GM12878 (cell line): Measurements from ENCODE around the gene SEMA4F. TPM values are rescaled to one million over a fixed set of nuclear protein-coding genes. Genes with fewer than 3 reads are reported as not detected.

Source experiments
- ATAC-seq: fragments of 200-7000 bp; cut with Tn5 transposase; 3 replicates; pipeline ENCODE4 v1.9.1; 2020; ENCODE audit warnings: mild to moderate bottlenecking, moderate library complexity
- BruUV-seq: library from RNA; stranded (reverse); fragments of 400-500 nt; replicated peaks from 2 replicates; lab custom pipeline; 2021; lab: Mats Ljungman, UMichigan
- CTCF ChIA-PET: fragments of 300-600 bp; sonication (Branson Sonifier 250); formaldehyde crosslinking; extraction: SDS; loops from one replicate; lab custom pipeline; 2021; ENCODE audit warnings: inconsistent platforms; lab: Yijun Ruan, JAX
- POLR2A ChIA-PET: fragments of 350-600 bp; formaldehyde crosslinking; extraction: SDS; loops from one replicate; lab custom pipeline; 2021; ENCODE audit warnings: inconsistent platforms; lab: Charles Lee
- RAD21 ChIA-PET: fragments of 300-600 bp; sonication (Branson Sonifier 250); formaldehyde crosslinking; loops from one replicate; lab custom pipeline; 2023; ENCODE audit warnings: antibody characterized with exemption; ENCODE audit not compliant: unreplicated experiment; lab: Charles Lee
- SMC1A ChIA-PET: fragments of 300-600 bp; sonication (Branson Sonifier 250); formaldehyde crosslinking; loops from one replicate; lab custom pipeline; 2023; ENCODE audit not compliant: unreplicated experiment, uncharacterized antibody; lab: Charles Lee
- DNase-seq: peaks from one replicate; pipeline ENCODE4 v3.0.0-alpha.2; 2011; ENCODE audit warnings: low read depth, low spot score
- FAIRE-seq: peaks from 3 replicates; lab custom pipeline; 2011; peaks lifted over from hg19 to GRCh38; lab: Jason Lieb, UNC
- H2AFZ ChIP-seq: 2 replicates; pipeline ENCODE4 v1.6.0; 2011; ENCODE audit warnings: low read depth, low read length, control low read depth; ENCODE audit not compliant: control insufficient read depth
- H3K27ac ChIP-seq: 2 replicates; pipeline ENCODE4 v1.5.1; 2011; ENCODE audit warnings: control low read depth; ENCODE audit not compliant: control insufficient read depth, insufficient read depth
- H3K27me3 ChIP-seq, 2 experiments: replicated peaks in 1 of 2; 2 replicates each; pipeline versions ENCODE4 v1.6.0 to v1.6.1; 2011; ENCODE audit warnings: low read length in 1 of 2; ENCODE audit not compliant: control insufficient read depth in 2 of 2, insufficient read depth in 2 of 2
- H3K36me3 ChIP-seq, 2 experiments: 2 replicates each; pipeline ENCODE4 v1.5.1; 2011; ENCODE audit warnings: low read length in 1 of 2; ENCODE audit not compliant: control insufficient read depth in 2 of 2, insufficient read depth in 2 of 2
- H3K4me1 ChIP-seq: 2 replicates; pipeline ENCODE4 v1.6.1; 2011; ENCODE audit warnings: mild to moderate bottlenecking, low read length, moderate library complexity, mixed read lengths; ENCODE audit not compliant: control insufficient read depth, insufficient read depth
- H3K4me2 ChIP-seq: 2 replicates; pipeline ENCODE4 v1.6.0; 2011; ENCODE audit warnings: control low read depth; ENCODE audit not compliant: control insufficient read depth, insufficient read depth
- H3K4me3 ChIP-seq: fragments of 200-600 bp; sonication (generic); 2 replicates; pipeline ENCODE4 v1.5.1; 2016
- H3K79me2 ChIP-seq: 2 replicates; pipeline ENCODE4 v1.6.0; 2011; ENCODE audit warnings: low read length; ENCODE audit not compliant: control insufficient read depth, insufficient read depth
- H3K9ac ChIP-seq: 2 replicates; pipeline ENCODE4 v1.8.0; 2011; ENCODE audit warnings: low read length, control low read depth, mixed read lengths; ENCODE audit not compliant: control insufficient read depth, insufficient read depth
- H3K9me3 ChIP-seq: replicated peaks from 3 replicates; pipeline ENCODE4 v1.5.1; 2011; ENCODE audit warnings: mild to moderate bottlenecking, low read length; ENCODE audit not compliant: control insufficient read depth, insufficient read depth
- H4K20me1 ChIP-seq: 2 replicates; pipeline ENCODE4 v1.6.0; 2011; ENCODE audit not compliant: control insufficient read depth, insufficient read depth
- CBX3 ChIP-seq: fragments of 200-600 bp; sonication (generic); IDR thresholded peaks from 2 replicates; pipeline ENCODE4 v1.6.1; 2016; ENCODE audit warnings: low read depth, borderline replicate concordance
- KDM1A ChIP-seq: fragments of 200-600 bp; sonication (generic); IDR thresholded peaks from 2 replicates; pipeline ENCODE4 v1.6.1; 2016; ENCODE audit warnings: borderline replicate concordance
- LARP7 ChIP-seq: fragments of 450-650 bp; IDR thresholded peaks from 2 replicates; pipeline ENCODE4 v1.6.1; 2017; ENCODE audit warnings: mild to moderate bottlenecking
- MTA3 ChIP-seq: IDR thresholded peaks from 2 replicates; pipeline ENCODE4 v1.6.1; 2012; ENCODE audit warnings: low read length, inconsistent platforms, borderline replicate concordance
- MXI1 ChIP-seq: fragments of 150-350 bp; IDR thresholded peaks from 2 replicates; pipeline ENCODE4 v1.6.1; 2011; ENCODE audit warnings: low read depth, mild to moderate bottlenecking, inconsistent platforms, low read length, improper control_type of control experiment
- NFIC ChIP-seq: IDR thresholded peaks from 2 replicates; pipeline ENCODE4 v1.6.1; 2012; ENCODE audit warnings: low read depth, mild to moderate bottlenecking, inconsistent platforms, low read length, moderate library complexity
- NR2F1 ChIP-seq: fragments of 450-650 bp; conservative IDR thresholded peaks from 2 replicates; pipeline ENCODE4 v1.6.1; 2017; ENCODE audit warnings: mild to moderate bottlenecking
- SUPT20H ChIP-seq: IDR thresholded peaks from 2 replicates; pipeline ENCODE4 v1.6.1; 2011; ENCODE audit warnings: low read depth, mild to moderate bottlenecking, low read length, moderate library complexity, borderline replicate concordance; ENCODE audit not compliant: control insufficient read depth
- SUZ12 ChIP-seq: fragments of 200-600 bp; sonication (generic); IDR thresholded peaks from one replicate; pipeline ENCODE4 v1.6.1; 2018; ENCODE audit warnings: antibody characterized with exemption, mild to moderate bottlenecking; ENCODE audit not compliant: unreplicated experiment
- WGBS: methylation state at CpG from one replicate; pipeline ENCODE4 v1.1.6; 2016; ENCODE audit warnings: low lambda C conversion rate; ENCODE audit not compliant: insufficient replicate concordance, insufficient coverage; ENCODE audit errors: missing lambda C conversion rate; 5-methylcytosine and 5-hydroxymethylcytosine counted together
- in situ Hi-C: fragments of 300-500 bp; cut with MboI; formaldehyde crosslinking; loops from 9 replicates; pipeline ENCODE4 v1.14.3; 2018; ENCODE audit warnings: mixed read lengths
- intact Hi-C: fragments of 100-400 bp; cut with micrococcal nuclease; formaldehyde crosslinking; loops from one replicate; pipeline ENCODE4 v1.14.2; 2022; ENCODE audit not compliant: unreplicated experiment
- polyA plus RNA-seq, 11 experiments: library from polyadenylated mRNA; depleted of rRNA in 4 of 11; unstranded in 6 of 11; stranded (reverse) in 5 of 11; fragments of >200 nt; fragmentation: Nextera tagmentation in 4 of 11; fragmentation: Illumina TruSeq in 1 of 11; extraction: Ambion mirVana in 4 of 11; extraction: Trizol in 1 of 11; gene quantifications; 1 replicate in 1 of 11; 2 replicates in 10 of 11; pipeline versions ENCODE4 v1.2.1 to v1.2.3, GENCODE V29; 2011 to 2016; ENCODE audit warnings: inconsistent platforms in 2 of 11, missing spikeins in 2 of 11, low read depth in 1 of 11
- total RNA-seq, 4 experiments: library from RNA; depleted of rRNA in 3 of 4; stranded (reverse); fragments of >200 nt in 3 of 4; fragmentation: Illumina TruSeq in 1 of 4; extraction: Trizol in 1 of 4; gene quantifications; 2 replicates each; pipeline versions ENCODE4 v1.2.1 to v1.2.3, GENCODE V29; 2013 to 2021
- TF ChIP-seq, protein P1 (sequence below): fragments of 450-650 bp; IDR thresholded peaks from 2 replicates; pipeline ENCODE4 v1.6.1; 2018; ENCODE audit warnings: borderline replicate concordance, mild to moderate bottlenecking; ENCODE audit not compliant: partially characterized antibody

SEMA4F gene
- total and polyA plus RNA-seq, 10 of the 15 experiments (the other 5 are each of a cell fraction or from before 2014, with no cell fraction given): 0.26 to 3.0 (median 2.1) TPM

DNA sequence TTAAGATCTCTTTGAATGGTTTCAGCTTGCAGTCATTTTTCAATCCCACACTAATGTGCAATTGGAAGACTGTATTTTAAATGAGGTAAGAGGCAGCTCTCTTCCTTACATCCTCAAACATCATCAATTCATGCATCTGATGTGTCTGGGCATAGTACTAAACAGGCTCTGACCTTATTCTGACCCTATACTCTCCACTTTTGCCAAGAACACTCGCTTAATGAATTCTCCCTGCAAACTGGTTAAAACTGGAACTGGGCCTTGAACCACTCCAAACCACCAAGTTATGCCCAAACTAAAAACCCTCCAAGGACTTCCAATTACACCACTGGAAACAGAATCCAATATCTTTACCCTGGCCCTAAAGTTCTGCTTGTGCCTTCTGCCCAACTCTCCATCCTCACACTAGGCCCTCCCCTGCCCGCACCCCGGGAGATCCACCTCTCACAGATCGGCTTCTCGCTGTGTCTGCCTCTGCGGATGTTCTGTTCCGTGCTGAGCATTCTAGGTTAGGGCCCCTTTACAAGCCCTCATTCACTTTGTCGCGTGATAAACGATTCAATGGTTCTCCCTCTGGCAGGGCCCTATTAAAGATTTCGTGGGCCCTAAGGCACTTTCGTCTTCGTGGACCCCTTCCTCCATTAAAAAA lies 7.1 kb upstream of the SEMA4F start (continued):
- TF ChIP-seq LARP7 (no peak), CBX3 (no peak), SUPT20H (no peak), MXI1 (no peak), KDM1A (no peak), SUZ12 (no peak), MTA3 (no peak), NFIC (no peak)
- TF ChIP-seq, protein P1, sequence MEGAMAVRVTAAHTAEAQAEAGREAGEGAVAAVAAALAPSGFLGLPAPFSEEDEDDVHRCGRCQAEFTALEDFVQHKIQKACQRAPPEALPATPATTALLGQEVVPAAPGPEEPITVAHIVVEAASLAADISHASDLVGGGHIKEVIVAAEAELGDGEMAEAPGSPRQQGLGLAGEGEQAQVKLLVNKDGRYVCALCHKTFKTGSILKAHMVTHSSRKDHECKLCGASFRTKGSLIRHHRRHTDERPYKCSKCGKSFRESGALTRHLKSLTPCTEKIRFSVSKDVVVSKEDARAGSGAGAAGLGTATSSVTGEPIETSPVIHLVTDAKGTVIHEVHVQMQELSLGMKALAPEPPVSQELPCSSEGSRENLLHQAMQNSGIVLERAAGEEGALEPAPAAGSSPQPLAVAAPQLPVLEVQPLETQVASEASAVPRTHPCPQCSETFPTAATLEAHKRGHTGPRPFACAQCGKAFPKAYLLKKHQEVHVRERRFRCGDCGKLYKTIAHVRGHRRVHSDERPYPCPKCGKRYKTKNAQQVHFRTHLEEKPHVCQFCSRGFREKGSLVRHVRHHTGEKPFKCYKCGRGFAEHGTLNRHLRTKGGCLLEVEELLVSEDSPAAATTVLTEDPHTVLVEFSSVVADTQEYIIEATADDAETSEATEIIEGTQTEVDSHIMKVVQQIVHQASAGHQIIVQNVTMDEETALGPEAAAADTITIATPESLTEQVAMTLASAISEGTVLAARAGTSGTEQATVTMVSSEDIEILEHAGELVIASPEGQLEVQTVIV: no peak

DNA sequence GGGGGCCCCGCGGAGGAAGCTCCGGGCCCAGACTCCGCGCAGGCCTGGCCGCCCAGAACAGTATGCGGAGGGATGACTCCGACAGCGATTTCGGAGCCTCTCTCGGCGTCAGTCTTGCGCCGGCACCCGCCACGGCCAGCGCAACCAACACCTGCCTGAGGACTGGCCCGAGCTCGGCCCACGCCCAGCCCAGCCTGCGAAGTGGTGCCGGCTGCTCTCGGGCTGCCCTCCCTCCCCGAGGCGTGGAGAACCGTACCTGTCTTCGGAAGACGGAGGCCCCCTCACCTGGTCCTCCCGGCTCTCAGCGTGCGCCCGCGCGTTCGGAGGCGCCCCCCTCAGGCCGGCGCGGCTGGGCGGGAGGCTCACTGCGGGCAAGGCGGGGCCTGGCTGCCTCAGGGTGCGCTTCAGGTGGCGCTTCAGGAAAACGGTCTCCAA lies 6.0 kb upstream of the SEMA4F start, which contains the start of gene M1AP:
Gene M1AP (minus strand): TSS at position 322 of the 435 bp plus-strand sequence. CDS start 8,055 bp downstream, outside the sequence.
- Histone ChIP-seq H3K27ac (no peak within 1 kb of the TSS), H3K4me2 (no peak within 1 kb of the TSS), H4K20me1 (no peaks in the 10 kb centered on the region), H3K27me3 (no peaks in the 10 kb centered on the region), H3K4me1 (no peaks in the 10 kb centered on the region), H3K9me3 (no peaks in the 10 kb centered on the region; the same call in 2 of the 3 replicates), H2AFZ (no peak within 1 kb of the TSS), H3K79me2 (no peaks in the 10 kb centered on the region), H3K9ac (no peak within 1 kb of the TSS), H3K36me3 (no peaks in the 10 kb centered on the region), H3K4me3 (no peak within 1 kb of the TSS)
- no peak for TF ChIP-seq NR2F1
- FAIRE-seq: no peak
- no peak for DNase-seq
- ChIA-PET SMC1A (no interaction called here), CTCF (no interaction called here), POLR2A (no interaction called here), RAD21 (no interaction called here)
- intact Hi-C loops (no loop called here), in situ Hi-C loops (no loop called here)
- 79% methylated on average over 44 of the region's 45 CpGs for WGBS
- no peak for ATAC-seq
- no TSS peak for BruUV-seq
